Neural progenitor cell (in vitro differentiated cells): ENCODE measurements around the gene DNAJC19.

Source experiments
- EZH2 ChIP-seq: fragments of 200-600 bp; sonication (generic); IDR thresholded peaks from 2 replicates; pipeline ENCODE4 v1.6.1; 2017; ENCODE audit warnings: antibody characterized with exemption, mild to moderate bottlenecking, moderate library complexity
- TF ChIP-seq, protein P1 (sequence below): fragments of 200-600 bp; sonication (generic); IDR thresholded peaks from 2 replicates; pipeline ENCODE4 v1.5.1; 2017; ENCODE audit warnings: antibody characterized with exemption, mild to moderate bottlenecking

GRCh38 chr3:180973543-180973942, 16.0 kb downstream of the DNAJC19 start:
- TF ChIP-seq, protein P1, sequence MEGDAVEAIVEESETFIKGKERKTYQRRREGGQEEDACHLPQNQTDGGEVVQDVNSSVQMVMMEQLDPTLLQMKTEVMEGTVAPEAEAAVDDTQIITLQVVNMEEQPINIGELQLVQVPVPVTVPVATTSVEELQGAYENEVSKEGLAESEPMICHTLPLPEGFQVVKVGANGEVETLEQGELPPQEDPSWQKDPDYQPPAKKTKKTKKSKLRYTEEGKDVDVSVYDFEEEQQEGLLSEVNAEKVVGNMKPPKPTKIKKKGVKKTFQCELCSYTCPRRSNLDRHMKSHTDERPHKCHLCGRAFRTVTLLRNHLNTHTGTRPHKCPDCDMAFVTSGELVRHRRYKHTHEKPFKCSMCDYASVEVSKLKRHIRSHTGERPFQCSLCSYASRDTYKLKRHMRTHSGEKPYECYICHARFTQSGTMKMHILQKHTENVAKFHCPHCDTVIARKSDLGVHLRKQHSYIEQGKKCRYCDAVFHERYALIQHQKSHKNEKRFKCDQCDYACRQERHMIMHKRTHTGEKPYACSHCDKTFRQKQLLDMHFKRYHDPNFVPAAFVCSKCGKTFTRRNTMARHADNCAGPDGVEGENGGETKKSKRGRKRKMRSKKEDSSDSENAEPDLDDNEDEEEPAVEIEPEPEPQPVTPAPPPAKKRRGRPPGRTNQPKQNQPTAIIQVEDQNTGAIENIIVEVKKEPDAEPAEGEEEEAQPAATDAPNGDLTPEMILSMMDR = no peak
- TF ChIP-seq EZH2 = no peak
